Measurements from ENCODE around the gene ANK3.

Gene ANK3

DNA sequence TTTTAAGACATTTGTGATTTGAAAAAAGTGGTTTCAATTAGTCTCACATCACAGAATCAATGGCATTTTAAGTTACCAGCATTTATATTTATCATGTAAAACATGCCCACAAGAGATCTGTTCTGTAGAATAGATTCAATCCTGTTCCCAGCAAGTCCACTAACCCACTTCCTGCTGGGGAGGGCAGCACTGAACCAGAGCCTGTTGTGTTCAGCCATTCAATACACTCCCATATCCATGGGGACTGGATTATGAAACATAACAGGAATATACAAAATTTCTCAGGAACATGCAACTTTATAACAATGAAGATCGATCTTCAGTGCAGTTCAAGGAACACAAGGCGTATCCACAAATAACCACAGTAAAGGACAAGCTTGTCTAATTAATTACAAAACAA lies 24.4 kb upstream of the ANK3 start:
- DNase-seq: no peak

DNA sequence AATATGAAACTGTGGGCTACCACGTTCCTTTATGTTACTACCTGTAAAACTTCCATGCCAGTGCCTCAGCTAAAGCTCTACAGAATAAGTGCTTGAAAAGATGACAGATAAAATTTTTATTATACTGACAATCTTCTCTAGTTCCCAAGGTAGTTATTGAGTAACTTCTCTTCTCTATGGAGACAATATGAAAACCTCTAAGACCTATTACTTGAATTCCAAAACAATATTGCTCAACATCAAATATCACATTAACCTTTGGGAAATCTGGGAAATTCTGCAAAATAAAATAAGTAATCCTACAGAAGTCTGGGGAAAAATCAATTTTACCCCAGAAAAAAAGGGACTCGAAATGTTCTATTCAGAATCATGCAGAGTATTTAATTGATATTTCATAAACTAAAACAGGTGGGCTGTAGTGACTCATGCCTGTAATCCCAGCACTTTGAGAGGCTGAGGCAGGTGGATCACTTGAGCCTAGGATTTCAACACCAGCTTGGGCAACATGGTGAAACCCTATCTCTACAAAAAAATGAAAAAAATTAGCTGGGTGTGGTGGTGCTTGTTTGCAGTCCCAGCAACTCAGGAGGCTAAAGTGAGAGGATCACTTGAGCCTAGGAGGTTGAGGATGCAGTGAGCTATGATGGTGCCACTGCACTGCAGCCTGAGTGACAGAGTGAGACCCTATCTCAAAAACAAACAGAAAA lies 23.8 kb upstream of the ANK3 start:
- DNase-seq: no peak

DNA sequence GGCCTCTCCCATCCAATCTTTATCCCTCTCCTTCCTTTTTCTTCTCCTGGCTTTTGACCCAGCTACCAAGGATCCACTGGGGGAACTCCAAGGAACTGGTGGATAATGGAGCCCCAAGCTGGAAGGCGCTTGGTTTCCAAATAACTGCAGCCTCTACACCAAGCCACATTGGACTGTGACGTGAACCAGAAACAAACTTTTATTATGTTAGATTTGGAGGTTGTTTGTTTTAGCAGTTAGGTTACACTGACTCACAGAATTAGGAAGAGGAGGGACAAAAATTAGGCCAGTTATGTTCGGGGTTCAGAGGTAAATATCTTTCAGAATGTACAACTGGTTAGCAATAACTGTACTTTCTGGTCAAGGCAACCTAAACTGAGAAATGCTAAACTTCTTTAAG lies 21.3 kb upstream of the ANK3 start:
- DNase-seq: no peak

DNA sequence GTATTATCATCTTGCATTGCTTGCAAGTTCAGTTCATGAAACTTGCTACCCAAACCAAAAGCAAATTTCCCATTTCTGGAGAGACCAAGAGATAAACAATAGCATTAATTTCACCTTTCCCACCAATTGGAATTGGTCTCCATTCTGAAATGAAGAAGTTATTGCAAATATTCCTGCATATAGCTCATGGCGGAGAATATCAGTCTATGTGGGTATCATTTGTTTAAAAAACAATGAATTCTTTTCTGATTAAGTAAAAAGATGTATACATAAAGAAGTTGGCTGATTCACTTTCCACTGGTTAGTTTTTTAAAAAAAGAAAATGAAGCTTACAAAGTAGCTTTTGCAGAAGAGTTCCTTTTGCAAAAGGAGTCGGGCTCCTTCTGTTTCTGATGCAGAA lies 19.5 kb upstream of the ANK3 start:
- no peak for DNase-seq

DNA sequence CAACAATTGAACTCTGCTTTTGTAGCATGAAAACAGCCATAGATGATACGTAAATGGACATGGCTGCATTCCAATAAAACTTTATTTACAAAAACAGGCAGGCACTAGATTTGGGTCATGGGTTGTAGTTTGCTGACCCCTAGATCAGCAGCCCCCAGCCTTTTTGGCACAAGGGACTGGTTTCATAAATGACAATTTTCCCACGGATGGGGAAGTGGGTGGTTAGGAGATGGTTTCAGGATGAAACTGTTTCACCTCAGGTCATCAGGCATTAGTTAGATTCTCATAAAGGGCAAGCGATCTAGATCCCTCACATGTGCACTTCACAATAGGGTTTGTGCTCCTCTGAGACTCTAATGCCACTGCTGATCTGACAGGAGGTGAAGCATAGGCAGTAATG lies 16.5 kb upstream of the ANK3 start:
- no peak for DNase-seq

DNA sequence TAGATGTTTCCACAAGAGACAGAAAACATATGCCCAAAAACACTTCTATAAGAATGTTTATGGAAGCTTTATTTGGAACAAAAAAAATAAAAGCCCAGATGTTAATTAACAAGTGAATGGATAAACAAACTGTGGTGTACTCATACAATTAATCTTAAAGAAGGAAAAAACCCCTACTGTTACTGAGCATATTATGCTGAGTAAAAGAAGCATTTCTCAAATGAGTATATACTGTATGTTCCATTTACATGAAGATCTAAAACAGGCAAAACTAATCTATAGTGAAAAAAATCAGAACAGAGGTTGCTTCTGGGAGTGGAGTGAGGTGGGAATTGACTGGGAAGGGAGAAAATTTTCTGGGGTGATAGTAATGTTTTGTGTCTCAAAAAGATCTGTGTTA lies 15.5 kb upstream of the ANK3 start:
- no peak for DNase-seq

DNA sequence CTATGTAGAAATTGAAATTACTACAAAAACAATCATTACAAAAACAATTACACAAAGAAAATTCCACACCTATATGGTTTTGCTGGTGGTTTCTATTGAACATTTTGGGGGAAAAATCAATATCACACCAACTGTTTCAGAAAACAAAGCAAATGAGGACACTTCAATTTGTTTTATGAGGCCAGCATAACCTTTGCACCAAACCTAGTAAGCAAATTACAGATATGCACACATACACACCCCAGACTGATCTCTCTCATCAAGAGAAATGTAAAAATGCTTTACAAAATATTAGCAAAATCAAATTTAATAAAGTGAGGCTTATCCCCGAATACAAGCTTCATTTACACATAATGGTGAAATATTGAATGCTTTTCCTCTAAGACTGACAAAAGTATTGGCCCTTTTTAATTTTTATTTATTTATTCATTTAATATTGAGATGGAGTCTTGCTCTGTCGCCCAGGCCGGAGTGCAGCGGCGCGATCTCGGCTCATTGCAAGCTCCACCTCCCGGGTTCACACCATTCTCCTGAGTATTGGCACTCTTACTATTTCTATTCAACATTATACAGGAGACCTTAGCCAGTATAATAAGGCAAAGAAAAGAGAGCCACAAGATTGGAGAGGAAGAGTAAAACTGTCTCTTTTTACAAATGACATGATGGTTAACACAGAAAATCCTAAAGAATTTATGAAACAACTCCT lies 13.6 kb upstream of the ANK3 start:
- no peak for DNase-seq

DNA sequence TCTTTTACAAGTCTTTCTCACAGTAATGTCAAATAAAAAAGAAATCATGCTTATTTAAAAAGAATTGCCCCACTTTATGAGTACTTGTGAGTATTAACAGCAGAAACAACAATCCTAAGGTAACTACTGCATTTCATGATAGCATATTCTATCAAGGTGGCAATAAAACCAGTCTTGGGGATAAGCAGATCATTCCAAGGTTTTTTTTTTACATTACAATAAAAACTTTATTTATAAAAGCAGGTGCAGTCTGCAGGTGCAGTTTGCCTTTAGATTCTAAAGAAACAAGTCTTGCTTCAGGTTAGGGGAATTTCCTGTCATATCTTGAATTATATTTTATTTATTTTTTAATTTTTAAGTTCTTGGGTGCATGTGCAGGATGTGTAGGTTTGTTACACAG lies 10.7 kb upstream of the ANK3 start:
- no peak for DNase-seq

DNA sequence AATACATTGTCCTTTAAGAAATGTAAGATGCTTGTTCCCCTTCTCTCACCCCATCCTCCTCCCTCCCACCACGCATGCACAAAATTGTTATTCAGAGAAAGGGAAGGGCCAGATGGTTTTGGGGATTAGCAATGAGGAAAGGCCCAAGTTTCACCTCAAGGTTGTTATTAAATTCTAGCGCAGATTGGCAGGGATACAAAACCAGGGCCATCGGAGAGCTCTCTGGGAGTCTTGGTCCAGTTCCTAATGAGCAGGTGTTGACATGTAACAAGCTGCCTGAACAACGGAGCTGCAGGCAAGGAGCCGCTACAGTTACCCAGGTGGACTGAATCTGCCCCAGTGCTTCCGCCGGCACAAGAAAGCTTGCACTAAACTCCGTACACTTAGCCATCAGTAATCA lies 9.7 kb upstream of the ANK3 start:
- no peak for DNase-seq

DNA sequence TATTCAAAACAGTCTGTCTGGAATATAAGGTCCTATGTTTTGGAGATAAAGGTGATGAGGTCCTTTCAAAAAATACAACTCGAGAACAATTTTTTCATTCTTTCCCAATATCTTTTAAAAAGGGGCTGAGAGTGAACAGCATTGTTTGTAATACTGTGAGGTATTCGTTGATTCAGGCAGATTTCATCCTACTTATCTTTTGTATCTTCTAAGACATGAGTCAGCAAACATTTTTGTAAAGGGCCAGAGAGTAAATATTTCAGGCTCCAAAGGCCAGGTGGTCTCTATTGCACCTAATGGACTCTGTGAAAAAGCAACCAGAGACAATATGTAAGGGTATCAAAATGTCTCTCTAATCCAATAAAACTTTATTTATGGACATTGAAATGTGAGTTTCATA lies 8.1 kb upstream of the ANK3 start:
- no peak for DNase-seq

DNA sequence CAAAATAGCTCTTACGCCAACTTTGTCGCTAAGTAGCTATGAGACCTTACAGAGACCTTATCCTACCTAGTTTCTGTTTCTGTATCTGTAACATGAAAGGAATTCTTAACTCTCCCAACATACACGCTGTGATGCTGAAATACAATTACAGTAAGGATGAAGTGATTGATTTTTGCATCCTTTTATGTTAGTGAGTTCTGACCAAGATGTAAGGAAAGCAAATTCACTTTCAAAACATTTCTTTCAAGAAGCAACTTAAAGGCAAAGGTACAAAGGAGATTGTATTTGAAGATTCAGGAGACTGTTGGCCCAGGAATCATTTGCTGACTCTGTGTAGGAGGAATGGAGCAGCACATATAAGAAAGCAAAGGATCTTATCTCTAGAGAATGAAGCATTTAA lies 7.1 kb upstream of the ANK3 start:
- DNase-seq: no peak

DNA sequence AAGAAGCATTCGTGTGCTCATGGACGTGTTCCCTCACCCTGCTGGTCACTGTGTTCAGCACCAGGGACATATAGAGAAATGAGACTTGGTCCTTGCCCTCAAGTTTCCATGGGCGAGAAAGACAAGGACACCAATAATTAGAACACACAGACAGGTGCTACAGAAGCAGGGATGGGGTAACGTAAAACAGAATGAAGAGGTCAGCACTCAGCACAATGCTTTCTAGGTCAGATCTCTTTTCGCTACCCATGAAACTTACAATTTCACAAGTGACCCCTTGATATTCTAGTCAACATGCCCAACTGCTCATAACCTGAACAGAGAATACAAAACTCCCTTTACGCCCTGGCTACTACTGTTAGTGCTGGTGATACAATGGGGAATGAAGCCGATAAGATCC lies 6.0 kb upstream of the ANK3 start:
- no peak for DNase-seq

DNA sequence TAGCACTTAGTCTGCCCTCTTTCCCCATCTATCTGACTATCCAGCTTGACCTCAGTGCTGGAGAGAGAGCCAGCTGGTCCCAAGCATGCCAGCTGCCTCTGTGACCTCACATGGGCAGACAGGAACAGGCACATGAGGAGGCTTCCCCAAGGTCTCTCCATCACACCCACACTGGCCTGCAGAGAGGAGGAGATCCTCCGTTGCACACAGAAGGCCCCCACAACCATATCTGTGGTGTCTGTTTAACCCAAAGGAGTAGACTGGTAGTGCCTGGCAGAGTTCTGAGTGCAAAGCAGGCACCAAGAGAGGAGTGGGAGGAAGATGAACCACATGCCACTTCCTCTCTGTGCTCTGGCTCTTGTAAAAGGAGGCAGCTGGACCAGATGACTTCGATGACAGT lies 4.8 kb upstream of the ANK3 start:
- peak in 26 of 56 donors; percentile 10 to 63 (median 30) for DNase-seq

DNA sequence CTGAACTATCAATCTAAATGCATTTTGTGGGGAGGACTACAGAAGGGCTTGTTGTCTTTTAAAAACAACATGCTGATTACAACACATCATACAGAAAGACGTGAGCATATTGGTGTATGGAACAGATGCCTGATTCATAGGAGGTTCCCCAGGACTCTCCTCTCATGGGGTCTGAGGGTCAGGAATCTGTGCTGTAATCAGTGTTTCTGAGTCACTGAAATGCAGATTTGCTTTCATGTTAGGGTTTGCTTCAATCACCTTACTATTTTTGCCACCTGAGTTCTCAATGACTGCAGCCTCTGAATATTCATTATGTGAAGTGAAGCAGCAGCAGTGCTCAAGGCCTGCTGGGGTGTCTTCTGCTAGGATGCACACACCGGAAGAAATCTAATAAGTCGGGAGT lies 550 bp upstream of the ANK3 start:
- peak in 2 of 56 donors; percentile 7 to 55 for DNase-seq

DNA sequence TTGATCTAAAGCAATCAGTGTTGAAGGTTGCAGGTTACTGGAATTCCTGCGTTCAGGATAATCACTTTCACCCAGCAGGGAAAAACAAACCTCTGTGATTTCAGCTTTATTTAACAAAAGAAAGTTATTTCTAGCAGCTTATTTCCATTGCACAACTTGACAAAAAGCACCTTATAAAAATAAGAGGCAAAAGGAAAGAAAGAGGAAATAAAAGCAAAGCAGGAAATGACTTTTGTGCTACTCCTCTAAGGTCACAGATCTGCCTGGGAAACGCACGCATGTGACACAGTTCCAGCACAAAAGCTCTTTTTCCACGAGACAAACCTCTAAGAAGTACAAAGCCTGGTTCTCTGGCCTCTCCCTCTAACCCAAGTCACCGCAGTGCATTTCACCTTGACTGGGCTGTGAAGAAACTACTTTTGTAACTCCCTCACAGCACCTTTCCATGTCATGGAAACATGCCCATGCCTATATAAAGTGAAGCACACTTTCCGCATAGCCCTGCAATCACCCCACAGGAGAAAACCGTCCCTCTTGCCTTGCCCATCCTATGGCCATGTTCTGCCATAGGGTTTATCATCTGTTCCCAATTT lies 870 bp downstream of the ANK3 start:
- peak in 7 of 56 donors; percentile 10 to 47 (median 37) for DNase-seq

DNA sequence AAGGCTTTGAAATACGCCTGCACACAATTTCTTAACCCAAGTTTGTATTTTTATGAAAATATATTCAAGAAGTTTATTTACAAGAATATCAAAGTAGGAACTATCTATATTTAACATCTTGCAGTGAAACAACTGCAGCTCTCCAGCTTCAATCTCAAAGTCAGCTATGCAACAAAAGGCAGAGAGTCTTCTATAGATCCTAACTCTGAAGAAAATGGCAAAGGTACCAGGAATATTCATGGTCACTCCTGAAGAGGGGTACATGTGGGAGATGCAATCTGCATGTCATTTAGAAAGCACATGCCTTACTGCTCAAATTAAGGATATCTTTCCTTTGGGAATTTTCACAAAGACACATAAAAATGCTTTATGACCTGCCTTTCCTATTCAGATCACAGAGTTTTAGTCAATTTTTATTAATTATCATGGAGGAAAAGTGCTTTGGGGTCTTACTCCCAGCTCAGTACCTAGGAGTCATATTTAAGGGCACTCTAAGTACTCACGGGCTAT lies 1.5 kb downstream of the ANK3 start:
- DNase-seq: no peak

DNA sequence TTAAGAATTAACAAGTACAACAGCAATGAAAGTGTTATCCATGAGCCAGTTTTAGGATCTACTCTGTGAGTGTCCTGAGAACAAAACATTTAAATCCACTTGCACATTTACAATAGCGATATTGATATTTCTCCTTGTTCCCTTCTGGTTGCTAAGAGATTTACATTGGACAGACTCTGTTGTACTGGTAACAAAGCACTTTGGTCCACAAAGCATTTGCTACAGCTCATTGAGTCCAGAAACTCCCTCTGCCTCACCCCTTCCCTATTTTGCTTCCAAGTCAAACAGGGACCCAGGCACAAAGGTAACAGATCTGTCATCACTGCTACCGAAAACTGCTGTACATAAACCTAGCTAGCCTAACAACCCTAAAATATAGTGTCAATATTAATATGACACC lies 2.1 kb downstream of the ANK3 start:
- no peak for DNase-seq

DNA sequence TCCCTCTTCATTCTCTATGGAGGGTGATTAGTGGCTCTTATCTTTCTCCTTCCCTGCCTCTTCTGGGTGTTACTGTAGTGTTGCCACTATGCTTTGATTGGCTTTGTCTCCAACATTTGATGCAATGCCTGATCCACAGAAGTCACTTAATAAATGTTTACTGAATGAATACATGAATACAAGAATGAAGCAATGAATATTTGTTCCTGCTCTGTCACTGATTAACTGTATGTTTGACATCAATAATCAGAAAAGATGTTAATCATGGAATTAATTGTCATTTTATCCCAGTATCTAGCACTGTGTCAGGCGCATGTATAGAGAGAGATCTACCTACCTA lies 4.3 kb downstream of the ANK3 start:
- no peak for DNase-seq

DNA sequence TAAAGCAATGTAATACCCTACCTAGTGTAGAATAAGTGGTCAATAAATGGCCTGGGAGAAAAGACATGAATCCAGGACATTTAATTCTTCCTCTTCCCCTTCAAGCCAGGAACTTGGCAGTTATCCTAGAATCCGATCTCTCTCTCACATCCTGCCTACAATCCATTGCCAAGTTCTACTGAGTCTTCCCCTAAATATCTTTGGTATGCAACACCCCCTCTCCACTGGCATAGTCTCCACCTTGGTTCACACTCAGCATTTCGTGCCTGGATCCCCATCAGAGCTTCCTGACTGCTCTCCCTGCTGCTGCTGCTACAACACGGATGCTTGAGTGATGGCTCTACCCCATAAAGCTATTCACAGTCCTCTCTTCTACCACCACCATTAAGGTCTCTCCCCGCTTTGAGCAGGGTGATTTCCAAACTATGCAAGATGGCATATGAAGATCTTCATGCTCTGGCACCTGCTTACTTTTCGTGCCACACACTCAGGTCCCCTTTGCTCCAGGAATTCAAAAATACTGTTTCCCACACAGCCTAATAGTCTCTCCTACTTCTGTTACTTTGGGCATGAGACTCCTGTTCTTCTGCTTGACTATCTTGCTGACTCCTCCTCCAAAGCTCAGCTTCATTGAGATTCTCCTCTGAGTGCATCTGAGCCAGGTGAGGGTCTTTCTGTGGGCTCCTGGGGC lies 4.8 kb downstream of the ANK3 start:
- peak in 1 of 56 donors; percentile 31 for DNase-seq

DNA sequence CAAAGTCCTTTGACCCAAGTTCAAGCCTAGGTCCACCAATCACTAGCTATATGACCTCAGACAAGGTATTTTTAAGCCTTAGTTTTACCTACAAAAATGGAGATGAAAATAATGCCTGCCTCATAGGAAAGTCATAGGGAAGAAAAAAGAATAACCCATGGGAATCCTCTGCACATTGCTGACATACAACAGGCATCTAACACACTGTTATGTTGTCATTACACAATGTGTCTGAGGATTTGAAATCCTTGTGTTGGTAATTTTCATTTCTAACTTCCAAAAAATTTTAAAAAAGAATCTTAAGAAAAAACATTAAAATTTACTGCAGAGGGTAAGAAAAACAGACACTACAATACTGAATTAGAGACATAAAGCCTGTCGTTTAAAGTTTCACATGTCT lies 5.7 kb downstream of the ANK3 start:
- no peak for DNase-seq

DNA sequence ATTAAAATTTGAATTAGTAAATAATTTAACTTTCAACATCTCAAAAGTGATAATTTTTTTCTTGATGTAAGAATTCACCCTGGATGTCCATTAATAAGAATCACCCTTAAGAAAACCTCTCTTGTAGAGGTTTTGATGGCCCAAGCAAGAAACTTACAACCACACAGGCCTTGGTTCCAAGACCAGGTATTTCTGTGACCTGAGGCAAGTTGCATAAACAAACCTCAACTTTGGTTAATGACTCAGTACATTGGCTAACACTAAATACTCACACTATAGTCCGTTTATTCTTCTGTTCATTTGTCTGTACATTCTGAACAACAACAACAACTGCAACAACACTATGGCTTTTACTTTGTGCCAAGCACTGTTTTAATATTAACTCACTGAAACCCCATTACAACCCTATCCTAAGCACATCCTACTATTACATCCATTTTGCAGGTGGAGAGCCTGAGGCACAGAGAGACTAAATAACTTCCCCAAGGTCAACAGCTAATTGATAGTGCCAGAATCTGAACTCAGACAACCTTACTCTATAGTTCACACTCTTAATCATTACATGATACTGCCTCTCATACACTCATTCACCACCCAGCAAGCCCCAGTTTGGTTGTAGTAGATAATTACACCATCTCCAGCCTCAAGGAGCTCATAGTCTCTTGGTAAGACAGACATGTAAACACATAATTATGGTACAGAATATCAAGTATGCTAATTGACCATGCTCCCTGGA lies 6.6 kb downstream of the ANK3 start:
- DNase-seq: no peak

DNA sequence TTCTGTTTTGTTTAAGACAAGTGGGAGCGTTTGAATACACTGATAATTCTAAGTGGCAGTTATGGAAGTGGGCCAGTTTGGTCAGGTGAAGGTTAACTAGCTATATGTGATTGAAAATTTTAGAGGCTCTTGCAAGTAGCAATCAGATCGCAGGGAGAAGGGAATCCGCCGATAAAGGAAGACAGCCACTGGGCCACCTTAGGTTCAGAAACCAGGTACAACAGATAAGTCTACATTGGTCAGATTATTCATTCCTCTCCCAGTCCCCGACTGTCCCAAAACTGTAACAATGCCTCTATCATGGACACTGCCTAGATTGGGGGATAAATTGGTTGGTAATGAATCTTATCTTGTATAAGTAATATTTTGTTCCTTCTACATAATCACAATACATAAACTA lies 8.9 kb downstream of the ANK3 start:
- no peak for DNase-seq
